IMR-90 (cell line): ENCODE measurements around the gene TRMT10C.

Experiments
- BHLHE40 ChIP-seq: fragments of 150-350 bp; IDR thresholded peaks from 2 replicates; pipeline ENCODE4 v1.6.1; 2016; ENCODE audit warnings: mild to moderate bottlenecking, low read depth, low read length
- CEBPB ChIP-seq: IDR thresholded peaks from 2 replicates; pipeline ENCODE4 v1.6.1; 2012; ENCODE audit warnings: low read depth, low read length, improper control_type of control experiment
- CHD1 ChIP-seq: IDR thresholded peaks from 2 replicates; pipeline ENCODE4 v1.6.1; 2012; ENCODE audit warnings: low read depth, low read length, improper control_type of control experiment
- CTCF ChIP-seq: conservative IDR thresholded peaks from 2 replicates; pipeline ENCODE4 v1.5.1; 2012; ENCODE audit warnings: mild to moderate bottlenecking, low read depth, low read length, improper control_type of control experiment
- ELK1 ChIP-seq: fragments of 150-350 bp; IDR thresholded peaks from 2 replicates; pipeline ENCODE4 v1.6.1; 2016; ENCODE audit warnings: low read depth, mild to moderate bottlenecking, low read length, moderate library complexity, borderline replicate concordance
- FOS ChIP-seq: fragments of 150-350 bp; IDR thresholded peaks from 2 replicates; pipeline ENCODE4 v1.6.1; 2016; ENCODE audit warnings: low read depth, low read length
- MAZ ChIP-seq: IDR thresholded peaks from 2 replicates; pipeline ENCODE4 v1.6.1; 2012; ENCODE audit warnings: low read depth, mild to moderate bottlenecking, low read length, improper control_type of control experiment, moderate library complexity, borderline replicate concordance
- MXI1 ChIP-seq: IDR thresholded peaks from 2 replicates; pipeline ENCODE4 v1.6.1; 2012; ENCODE audit warnings: low read depth, mild to moderate bottlenecking, low read length, moderate library complexity, borderline replicate concordance
- POLR2A ChIP-seq: IDR thresholded peaks from 2 replicates; pipeline ENCODE4 v1.6.1; 2012; ENCODE audit warnings: mild to moderate bottlenecking, low read depth, low read length
- RCOR1 ChIP-seq: IDR thresholded peaks from 2 replicates; pipeline ENCODE4 v1.6.1; 2012; ENCODE audit warnings: mild to moderate bottlenecking, low read length, improper control_type of control experiment; ENCODE audit not compliant: insufficient replicate concordance
- RFX5 ChIP-seq: IDR thresholded peaks from 2 replicates; pipeline ENCODE4 v1.8.0; 2012; ENCODE audit warnings: low read depth, mild to moderate bottlenecking, low read length, moderate library complexity
- SMC3 ChIP-seq: fragments of 150-350 bp; IDR thresholded peaks from 2 replicates; pipeline ENCODE4 v1.6.1; 2016; ENCODE audit warnings: low read depth, mild to moderate bottlenecking, antibody characterized with exemption, low read length, moderate library complexity
- USF2 ChIP-seq: fragments of 150-350 bp; IDR thresholded peaks from 2 replicates; pipeline ENCODE4 v1.6.1; 2017; ENCODE audit warnings: mild to moderate bottlenecking, antibody characterized with exemption, low read length, low read depth

- TF ChIP-seq FOS (no peak), CTCF (no peak), POLR2A (no peak), MAZ (no peak), MXI1 (no peak), BHLHE40 (no peak), RCOR1 (no peak), CHD1 (no peak), SMC3 (no peak), RFX5 (no peak), USF2 (no peak), ELK1 (no peak), CEBPB (no peak)
These were observed 49.3 kb upstream of the TRMT10C start for GRCh38 chr3:101512396-101512645.
